CD4-positive, alpha-beta T cell treated with Interleukin-6 for 4 hours (primary cell): ENCODE data around the gene ADAMTS15.

Source experiments
- DNase-seq: peaks from one replicate; pipeline ENCODE4 v3.0.0-alpha.2; 2020; ENCODE audit warnings: mixed read lengths

Gene ADAMTS15, protein sequence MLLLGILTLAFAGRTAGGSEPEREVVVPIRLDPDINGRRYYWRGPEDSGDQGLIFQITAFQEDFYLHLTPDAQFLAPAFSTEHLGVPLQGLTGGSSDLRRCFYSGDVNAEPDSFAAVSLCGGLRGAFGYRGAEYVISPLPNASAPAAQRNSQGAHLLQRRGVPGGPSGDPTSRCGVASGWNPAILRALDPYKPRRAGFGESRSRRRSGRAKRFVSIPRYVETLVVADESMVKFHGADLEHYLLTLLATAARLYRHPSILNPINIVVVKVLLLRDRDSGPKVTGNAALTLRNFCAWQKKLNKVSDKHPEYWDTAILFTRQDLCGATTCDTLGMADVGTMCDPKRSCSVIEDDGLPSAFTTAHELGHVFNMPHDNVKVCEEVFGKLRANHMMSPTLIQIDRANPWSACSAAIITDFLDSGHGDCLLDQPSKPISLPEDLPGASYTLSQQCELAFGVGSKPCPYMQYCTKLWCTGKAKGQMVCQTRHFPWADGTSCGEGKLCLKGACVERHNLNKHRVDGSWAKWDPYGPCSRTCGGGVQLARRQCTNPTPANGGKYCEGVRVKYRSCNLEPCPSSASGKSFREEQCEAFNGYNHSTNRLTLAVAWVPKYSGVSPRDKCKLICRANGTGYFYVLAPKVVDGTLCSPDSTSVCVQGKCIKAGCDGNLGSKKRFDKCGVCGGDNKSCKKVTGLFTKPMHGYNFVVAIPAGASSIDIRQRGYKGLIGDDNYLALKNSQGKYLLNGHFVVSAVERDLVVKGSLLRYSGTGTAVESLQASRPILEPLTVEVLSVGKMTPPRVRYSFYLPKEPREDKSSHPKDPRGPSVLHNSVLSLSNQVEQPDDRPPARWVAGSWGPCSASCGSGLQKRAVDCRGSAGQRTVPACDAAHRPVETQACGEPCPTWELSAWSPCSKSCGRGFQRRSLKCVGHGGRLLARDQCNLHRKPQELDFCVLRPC

DNA sequence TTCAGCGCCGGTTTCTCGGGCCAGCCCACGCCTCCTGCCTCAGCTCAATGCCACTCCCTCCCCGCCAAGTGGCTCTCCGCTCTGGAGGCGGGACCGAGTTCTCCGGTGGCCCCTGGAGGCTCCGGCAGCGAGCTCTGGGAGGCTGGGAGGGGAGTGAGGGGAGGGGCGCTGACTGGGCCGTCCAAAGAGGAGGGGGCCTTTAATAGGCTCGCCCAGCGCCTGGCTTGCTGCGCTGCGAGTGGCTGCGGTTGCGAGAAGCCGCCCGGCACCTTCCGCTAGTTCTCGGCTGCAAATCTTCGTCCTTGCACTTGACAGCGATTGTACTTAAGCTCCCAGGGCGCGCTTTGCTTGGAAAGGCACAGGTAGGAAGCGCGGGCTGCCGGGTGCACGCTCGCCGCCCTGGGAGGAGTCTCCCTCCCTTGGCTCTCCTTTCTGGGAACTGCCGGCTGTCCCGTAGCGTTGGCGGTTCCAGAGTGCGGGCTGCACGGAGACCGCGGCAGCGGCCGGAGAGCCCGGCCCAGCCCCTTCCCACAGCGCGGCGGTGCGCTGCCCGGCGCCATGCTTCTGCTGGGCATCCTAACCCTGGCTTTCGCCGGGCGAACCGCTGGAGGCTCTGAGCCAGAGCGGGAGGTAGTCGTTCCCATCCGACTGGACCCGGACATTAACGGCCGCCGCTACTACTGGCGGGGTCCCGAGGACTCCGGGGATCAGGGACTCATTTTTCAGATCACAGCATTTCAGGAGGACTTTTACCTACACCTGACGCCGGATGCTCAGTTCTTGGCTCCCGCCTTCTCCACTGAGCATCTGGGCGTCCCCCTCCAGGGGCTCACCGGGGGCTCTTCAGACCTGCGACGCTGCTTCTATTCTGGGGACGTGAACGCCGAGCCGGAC, at the start of gene ADAMTS15:
ADAMTS15 (plus strand) TSS at position 230 of the 894 bp plus-strand sequence; CDS start at position 559, 329 bp downstream.
- DNase-seq, result no peak

DNA sequence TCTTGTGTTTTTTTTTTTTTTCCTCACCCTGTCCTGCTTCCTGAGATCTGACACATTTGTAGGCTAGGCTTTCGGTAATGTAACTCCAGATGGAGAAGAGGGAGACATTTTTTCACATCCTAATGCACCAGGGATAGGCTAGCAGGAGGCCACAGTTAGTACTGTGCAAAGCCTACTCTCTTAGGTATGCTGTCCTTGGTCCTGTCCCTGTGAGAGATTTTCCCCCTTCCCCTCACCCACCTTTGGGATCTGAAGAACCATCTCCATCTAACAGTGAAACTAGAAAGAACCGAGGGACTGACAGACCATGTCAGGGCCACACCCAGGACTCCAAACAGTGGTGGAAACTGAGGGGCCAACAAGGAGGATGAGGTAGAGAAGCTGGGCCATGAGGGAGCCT, 49.2 kb upstream of the ADAMTS15 start:
- DNase-seq, result no peak

DNA sequence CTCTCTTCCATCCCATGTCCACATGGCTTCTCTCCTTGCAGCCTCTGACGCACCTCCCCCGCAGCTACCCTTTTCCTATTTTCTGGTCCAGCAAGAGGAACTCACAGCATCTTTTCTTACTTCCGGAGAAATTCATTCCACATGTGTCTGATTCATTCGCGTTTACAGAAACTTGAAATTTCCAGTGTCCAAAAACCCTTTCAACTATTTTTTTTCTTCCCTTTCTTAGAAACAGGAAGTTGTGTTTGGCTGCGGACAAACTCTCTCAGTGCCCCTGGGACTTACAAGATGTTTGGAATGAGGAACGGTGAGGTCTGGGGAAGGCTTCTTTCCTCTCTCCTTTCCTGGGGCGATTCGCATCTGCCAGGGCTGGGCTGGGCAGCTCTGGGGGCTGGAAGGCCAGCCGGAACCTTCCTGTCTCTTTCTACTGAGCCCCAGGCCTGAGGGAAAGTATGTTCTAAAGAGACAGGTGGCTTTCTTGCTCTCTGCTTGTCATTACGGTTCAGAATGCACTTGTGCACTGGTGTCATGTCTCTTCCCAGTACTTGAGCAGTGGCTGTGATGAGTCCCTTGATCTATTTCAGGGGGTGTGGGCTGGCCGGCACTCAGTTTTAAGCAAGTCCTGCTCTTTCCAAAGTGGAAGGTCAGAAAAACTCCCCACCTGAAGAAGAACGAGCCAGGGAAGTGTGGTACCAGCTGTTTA, 47.5 kb upstream of the ADAMTS15 start:
- no peak for DNase-seq

DNA sequence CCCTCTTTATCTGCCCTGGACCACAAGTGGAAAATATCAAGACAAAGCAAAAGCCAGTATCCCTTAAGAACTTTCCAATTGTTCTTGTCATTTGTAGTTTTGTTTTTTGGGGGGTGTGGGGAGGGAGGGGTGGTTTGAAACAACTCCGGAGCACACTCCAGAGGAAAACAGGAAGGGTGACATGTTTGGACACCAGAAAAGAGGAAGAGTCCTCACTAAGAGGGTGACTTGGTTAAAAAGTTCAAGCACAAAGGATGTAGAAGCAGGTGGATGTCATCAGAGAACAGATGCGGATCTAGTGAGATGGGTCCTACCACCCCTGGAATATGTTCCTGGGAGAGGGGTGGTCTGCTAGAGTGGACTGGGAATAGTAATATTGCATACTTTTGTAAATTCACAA, 45.9 kb upstream of the ADAMTS15 start:
- no peak for DNase-seq

DNA sequence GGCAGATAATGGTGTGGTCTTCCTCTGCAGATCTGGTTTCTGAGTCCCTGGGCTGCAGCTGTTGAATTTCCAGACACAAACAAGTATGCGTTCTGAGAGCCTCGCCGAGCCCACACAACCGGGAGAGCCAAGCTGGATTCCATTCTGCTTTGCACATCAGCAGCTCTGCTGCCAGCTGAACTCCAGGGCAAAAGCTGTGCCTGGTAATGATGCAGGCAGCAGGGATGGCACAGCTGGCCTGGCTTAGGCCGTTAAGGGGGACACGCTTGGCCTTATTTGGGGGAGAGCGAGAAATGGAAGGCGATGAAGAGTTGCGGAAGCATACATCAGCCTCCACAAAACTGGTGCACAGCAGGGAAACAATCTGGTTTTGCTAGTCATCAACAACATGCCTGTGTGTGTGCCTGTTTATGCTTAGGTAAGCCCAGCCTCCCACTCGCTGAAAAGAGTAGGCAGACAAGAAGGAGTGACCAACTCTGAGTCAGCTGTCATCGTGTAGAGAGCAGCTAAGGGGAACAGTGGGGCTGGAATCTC, 45.1 kb upstream of the ADAMTS15 start:
- no peak for DNase-seq

DNA sequence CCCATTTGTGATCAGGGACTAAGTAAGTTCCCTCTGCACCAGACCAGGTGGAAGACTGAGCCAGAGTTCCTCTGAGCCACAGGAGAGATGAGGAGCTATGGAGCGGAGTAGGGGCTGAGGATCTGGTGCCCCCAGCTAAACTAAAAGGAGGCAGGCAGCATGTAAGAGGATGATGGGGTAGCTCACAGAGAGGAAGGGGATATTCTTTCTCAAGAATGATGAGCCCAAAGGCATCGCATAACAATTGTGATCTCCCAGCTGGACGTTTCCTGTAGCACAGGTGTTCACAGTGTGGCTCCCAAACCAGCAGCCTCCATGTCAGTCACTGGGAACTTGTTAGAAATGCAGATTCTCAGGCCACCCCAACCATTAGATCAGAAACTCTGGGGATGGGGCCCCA, 44.5 kb upstream of the ADAMTS15 start:
- no peak for DNase-seq

DNA sequence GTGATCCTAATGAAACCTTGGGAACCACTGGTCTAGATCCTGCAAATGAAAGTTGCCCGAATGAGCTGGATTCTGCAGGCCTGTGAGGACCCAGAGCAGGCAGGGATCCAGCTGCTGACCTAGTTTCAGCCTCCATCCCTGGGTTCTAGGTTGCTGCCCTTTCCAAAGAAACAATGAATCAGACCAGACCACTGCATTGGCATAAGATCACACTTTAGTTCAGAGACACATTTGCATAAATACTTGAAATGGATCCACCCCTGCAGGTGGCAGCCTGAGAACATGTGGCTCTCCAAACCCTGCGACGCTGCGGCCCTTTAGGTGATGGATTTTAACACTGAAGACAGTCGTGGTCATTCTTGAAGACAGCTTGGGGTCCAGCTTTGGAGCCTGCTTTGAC, 43.7 kb upstream of the ADAMTS15 start:
- no peak for DNase-seq

DNA sequence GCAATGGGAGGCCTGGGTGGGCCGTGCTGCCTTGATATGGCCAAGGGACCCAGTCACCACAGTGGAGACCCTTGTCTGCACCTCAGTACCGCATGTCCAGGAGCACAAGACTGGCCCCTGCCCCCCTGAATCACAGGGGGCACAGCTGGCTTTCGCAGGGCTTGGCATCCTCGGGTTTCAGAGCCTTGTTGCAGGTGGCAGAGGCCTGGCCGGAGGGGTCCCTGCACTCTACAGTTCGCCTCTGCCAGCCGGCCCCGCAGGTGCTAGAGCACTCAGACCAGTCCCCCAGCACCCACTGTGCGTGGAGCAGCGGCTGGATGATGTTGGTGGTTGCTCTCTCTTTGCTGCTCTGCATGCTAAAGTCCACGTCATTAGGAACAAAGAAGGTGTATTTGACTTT, 43.0 kb upstream of the ADAMTS15 start:
- no peak for DNase-seq

DNA sequence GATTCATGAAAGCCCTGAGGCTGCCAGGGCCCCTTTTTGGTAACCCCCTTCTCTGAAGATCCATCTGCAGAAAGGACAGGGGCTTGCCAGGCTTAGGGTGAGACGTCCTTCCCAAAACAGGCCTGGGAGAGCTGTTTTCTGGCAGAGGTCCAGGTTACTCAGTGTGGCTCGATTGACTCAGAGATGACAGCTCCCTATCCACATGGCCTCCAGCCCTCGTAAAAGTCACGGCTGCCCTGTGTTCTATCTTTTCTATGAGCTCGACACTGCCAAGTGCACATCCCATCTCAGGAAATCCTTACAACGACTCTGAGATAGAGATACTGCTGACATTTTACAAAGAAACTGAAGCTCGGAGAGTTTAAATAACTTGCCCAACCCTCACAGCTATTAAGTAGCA, 40.5 kb upstream of the ADAMTS15 start:
- no peak for DNase-seq

DNA sequence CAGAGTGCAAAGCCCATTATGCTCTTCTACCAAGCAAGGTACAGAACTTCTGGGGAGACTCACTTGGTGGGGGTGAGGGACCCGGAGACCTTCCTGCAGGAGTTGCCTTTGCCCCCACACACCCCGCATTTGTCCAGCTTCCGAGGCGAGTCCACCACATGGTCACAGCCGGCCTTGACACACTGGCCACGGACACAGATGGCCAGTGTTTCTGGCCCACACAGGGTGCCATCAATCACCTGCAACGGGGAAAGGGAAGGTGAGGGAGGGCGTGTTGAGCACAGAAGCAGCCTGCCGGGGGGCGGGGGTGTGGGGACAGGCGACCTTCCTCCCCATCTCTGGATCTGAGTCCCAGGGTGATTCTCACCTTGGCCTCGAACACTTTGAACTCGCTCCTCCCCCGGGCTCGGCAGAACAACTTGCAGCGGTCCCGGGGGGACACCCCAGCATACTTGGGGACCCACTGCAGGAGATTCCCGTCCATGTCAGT, 40.0 kb upstream of the ADAMTS15 start:
- DNase-seq, result no peak

DNA sequence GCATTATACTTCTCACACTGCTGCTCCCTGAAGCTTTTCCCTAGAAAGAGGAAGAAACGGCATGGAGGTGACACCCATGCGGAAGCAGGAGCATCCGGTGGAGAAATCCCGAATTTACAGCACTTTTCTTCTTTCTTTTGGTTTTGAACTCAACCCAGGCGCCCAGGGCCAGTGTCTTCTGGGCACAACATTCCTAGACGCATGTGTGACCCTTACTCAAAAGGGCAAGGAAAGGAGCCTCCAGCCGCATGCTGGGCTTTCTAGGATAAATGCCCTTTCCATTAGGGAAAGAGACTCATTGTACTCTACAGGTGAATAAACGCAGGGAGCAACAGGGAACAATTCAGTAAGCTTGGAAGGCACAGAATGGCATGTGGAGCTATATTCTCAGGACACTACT, 39.5 kb upstream of the ADAMTS15 start:
- DNase-seq, result no peak

DNA sequence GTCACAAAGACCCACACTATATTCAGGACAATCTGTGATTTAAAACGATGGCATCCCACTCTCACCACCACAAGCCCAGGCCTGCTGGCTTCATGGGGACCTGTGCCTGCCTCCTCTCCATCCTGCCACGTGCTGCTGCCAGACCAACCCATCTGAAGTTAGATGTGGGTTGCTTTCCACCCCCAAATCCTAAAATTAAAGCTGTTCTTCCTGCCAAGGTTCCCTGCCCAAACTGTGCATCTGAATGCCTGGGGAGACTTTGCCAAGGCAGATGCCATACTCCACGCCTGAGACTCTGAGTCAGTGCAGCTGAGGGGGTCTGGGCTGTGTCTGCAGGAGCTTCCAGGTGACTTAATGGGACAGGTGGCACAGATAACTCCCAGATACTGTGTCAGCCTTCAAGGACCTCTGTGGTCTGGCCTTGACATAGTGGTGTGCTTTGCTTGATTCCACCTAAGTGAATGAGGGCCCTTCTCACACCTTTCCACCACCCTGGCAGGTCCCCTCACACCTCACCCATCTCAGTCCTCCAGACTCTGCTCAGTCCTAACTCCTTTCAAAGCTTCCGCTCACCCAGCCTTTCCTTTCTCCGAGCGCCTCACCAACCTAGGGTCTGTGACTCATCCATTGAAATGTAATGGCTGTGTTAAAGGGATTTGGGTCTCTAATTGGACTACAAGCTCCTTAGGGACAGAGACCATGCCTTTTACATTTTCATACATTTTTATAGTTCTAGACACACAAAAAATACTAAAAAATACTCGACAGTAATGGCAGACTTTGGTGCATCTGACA, 38.7 kb upstream of the ADAMTS15 start:
- DNase-seq, result no peak

DNA sequence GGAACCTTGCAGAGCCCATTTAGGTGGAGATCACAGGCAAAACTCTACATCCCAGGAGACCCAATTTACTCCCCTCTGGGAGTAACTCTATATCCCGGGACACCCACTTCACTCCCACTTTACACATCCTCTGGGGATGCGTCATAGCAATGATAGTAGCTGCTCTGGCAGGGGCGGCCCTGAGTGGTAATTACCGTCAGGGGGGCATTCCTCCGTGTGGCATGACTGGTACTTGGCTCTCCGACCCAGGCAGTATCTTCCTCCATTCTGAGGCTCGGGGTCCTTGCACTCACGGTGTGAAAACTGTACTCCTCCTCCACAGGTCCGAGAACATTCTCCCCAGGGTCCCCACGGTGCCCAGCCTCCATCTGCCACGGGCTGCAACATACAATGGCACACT, 37.2 kb upstream of the ADAMTS15 start:
- no peak for DNase-seq

DNA sequence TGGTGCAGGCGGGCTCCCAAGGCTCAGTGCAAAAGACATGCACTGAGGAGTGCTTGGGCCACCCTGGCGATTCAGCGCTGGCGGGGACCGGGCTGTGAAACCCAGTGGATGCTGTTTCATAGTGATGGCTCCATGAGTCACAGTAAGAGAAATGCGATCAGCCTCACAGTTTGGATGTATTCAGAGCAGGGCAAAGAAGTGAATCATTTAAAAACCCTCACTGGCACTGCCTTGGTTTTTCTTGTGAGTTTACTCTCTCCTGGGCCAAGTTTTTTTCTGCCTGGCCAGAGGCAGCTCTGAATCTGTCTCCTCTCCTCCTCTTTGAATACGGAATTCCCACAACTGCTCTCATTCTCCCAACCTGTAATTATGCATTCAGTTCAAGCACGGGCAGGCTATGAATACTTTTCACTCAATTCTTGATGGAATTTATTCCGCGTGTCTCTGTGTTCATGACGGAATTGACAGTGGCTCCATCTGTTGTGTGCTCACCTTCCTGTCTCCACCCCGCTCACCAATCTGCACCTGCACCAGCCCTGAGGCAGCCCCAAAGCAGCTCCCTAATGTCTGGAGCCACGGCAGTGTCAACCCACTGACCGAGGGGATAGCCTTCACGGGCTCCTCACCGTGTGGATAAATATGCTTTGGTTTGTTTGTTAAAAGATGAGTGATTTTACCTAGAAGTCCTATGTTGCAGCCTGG, 34.9 kb upstream of the ADAMTS15 start:
- DNase-seq, result no peak

DNA sequence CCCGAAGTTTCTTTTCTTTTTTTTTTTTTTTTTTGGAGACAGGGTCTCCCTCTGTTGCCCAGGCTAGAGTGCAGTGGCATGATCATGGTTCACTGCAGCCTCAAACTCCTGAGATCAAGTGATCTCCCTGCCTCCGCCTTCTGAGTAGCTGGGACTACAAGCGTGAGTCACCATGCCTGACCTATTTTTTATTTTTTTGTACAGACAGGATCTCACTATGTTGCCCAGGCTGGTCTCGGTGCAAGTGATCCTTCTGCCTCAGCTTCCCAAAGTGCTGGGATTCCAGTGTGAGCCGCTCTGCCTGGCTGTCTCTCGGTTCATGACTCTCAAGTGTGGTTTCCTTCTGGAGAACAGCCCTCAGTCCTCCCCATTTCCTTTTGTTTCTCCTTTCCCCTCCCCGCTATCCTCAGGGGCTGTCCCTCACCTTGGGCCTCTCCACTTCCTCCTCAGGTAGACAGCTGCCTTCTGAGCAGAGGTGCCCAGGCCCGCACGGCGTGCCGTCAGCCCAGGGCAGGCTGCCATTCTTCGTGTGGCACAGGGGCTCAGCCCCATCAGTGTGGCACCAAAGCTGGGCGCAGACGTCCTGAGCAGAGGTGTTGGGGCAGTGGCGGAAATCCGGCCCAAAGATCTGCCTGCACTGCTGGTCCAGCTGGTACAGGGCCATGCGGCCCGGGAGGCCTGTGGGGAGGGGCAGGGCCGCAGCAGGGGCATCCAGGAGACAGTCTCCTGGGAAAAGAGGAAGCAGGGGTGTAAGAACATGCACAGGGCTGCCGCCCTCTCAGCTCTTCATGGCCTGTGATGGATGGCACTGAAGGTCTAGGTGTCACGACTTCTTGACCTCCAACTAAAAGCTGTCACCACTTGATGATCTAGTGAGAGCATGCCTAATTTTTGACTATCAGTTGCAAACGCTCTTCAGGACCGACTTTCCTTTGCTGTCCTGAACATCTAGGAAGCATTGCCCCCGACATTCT, 34.1 kb upstream of the ADAMTS15 start:
- no peak for DNase-seq

DNA sequence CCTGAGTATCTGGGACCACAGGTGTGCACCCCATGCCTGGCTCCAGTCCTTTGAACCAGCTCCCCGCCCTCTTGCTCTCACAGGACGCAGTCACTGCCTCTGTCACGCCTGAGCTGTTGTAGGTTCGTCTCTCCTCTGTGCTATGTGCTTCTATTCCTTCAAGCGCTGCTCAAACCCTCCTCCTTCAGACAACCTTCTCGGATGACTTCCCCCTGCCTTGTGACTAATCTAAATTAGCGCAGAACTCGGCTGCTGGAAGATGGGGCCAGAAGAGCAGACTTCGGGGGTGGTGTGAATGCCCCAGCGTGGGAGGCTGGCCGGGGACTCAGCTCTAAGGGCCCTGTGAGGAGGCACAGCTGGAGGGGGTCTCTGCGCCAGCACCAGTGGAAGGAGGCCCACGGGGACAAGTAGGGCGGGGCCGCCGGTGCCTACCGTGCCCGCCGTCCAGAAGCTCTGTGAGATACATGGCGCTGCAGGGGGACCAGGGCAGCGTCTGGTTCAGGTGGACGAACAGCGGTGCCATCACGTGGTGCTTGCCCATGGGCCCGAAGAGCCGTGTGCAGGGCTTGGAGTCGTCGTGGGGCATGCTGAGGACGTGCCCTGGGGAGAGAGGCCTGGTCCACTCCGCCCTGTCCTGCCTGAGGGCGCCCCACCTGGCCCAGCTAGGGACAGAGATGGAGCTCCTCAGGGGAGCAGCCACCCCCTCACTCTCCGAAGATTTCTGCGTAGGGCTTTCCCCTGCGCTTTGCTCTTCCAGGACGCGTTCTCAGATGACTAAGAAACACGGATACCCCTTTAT, 32.5 kb upstream of the ADAMTS15 start:
- no peak for DNase-seq

DNA sequence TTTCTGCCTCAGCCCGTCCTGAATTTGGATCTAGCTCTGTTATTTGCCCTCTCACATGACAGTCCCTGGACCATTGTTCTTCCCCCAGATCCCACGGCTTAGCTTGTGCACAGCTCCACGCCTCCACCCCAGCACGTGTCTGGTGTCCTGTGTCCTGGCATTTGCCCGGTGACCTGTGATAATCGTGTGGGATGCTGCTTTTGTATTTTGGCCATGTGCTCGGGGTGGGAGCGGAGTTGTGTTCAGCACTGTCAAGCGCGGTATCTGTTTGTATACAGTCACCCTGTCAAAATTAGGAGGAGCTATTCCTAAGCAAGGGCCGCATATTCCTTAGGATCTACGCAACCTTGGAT, 31.9 kb upstream of the ADAMTS15 start:
- no peak for DNase-seq

DNA sequence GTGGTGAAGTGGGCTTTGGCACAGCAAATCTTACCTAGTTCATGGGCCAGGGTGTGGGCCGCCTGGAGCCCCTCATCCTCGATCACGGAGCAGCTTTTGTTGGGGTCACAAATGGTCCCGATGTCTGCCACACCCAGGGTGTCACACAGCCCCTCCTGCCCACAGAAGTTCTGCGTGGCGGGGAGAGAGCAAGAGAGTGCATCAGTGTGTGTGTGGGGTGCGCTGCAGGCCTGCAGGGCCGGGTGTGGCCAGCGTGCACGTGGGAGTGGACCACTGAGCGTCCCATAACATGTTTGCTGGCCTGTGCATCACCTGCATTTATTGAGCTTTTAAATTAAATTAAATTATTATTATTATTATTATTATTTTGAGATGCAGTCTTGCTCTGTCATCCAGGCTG, 31.5 kb upstream of the ADAMTS15 start:
- DNase-seq, result no peak
